Mononuclear cell (primary cell): ENCODE measurements around the gene HAUS2. TPM values are rescaled to one million over a fixed set of nuclear protein-coding genes. Genes with fewer than 3 reads are reported as not detected.
A peak's percentile ranks its signal among the peaks of the same experiment; 100 is the strongest.

Source experiments
- H3K27me3 ChIP-seq: 2 replicates; pipeline ENCODE4 v1.6.0; 2011; ENCODE audit warnings: low read length, control low read depth; ENCODE audit not compliant: insufficient read depth
- H3K4me1 ChIP-seq: 2 replicates; pipeline ENCODE4 v1.5.1; 2011; ENCODE audit warnings: mild to moderate bottlenecking, low read length, control low read depth; ENCODE audit not compliant: insufficient read depth
- H3K4me3 ChIP-seq: 2 replicates; pipeline ENCODE4 v1.5.1; 2011; ENCODE audit warnings: mild to moderate bottlenecking, low read length, moderate library complexity
- H3K9me3 ChIP-seq: 2 replicates; pipeline ENCODE4 v1.5.1; 2011; ENCODE audit warnings: low read depth, mild to moderate bottlenecking, control low read depth, low read length
- total RNA-seq: library from RNA; depleted of rRNA; stranded (reverse); fragments of >200 nt; gene quantifications from one replicate; pipeline ENCODE4 v1.2.3, GENCODE V29; 2012

HAUS2 gene
- 31.8 TPM for total RNA-seq

DNA sequence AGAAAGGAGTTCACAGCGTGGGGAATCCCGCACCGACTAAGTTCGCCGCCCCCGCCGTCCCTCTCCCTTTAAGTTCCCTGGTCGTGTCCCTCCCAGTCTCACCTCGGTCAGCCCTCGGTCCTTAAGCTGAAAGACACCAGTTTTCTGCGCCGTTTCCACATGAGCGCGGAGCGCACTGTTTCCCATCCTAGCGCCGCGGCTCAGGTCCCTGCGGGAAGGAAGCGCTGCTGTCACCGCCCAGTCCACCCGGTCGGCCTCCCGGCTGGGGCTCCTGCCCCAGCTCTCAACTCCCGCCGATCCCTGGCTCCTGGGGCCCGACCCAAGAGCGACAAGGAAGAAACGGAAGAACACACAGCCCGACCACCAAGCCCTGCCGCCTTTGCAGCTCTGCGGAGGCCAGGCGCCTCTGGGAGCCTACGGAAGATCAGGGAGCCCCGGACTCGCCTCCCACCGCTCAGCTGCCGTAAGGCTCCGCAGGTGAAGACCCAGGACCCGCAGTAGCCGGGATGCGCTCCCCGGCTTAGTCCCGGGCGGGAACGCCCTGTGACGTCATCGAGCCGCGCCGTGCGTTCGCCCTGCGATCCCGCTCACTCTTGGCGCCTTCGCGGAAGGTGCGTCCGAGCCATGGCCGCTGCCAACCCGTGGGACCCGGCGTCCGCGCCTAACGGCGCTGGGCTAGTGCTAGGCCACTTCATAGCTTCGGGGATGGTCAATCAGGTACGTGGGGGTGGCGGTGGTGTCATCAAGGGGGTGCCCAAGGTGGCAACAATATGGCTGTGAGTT is at the start of gene HAUS2, which contains the start of gene LRRC57:
Gene HAUS2, plus strand, starts transcription at position 590 of the 783 bp plus-strand sequence. Its CDS starts 35 bp downstream, at position 625.
Gene LRRC57, minus strand, starts transcription at position 545 of the 783 bp plus-strand sequence. Its CDS starts 359 bp downstream, at position 186.
- Histone ChIP-seq H3K27me3 (no peaks in the 10 kb centered on the region), H3K9me3 (no peaks in the 10 kb centered on the region), H3K4me3 (peak within 1 kb of the TSS; percentile 92), H3K4me1 (peaks cover 54% of the 10 kb centered on the region)

DNA sequence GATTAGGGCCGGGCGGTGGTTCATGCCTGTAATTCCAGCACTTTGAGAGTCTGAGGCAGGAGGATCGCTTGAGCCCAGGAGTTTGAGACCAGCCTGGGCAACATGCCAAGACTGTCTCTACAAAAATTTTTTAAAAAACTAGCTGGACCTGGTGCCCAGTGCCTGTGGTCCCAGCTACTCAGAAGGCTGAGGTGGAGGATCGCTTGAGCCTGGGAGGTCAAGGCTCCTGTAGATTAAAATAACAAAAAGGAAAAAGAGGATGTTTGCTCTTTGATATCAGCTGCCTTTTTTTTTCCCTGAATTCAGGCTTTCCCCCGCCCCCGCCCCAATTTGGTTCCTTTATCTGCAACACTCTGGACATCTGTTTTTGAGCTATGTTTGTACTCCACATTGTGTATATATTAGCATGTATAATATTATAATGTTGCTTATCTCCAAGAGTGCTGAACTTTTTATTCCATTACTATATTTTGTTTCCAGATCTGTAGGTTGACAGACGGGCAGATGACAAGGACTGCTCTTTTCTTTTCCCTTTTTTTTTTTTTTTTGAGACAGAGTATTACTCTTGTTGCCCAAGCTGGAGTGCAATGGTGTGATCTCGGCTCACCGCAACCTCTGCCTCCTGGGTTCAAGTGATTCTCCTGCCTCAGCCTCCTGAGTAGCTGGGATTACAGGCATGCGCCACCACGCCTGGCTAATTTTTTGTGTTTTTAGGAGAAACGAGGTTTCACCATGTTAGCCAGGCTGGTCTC is 48.6 kb upstream of the HAUS2 start:
- no peaks in the 10 kb centered on the region for H3K9me3 ChIP-seq
- H3K27me3 ChIP-seq: no peaks in the 10 kb centered on the region
- H3K4me1 ChIP-seq: peaks cover 72% of the 10 kb centered on the region
- H3K4me3 ChIP-seq: no peak overlapping the region

DNA sequence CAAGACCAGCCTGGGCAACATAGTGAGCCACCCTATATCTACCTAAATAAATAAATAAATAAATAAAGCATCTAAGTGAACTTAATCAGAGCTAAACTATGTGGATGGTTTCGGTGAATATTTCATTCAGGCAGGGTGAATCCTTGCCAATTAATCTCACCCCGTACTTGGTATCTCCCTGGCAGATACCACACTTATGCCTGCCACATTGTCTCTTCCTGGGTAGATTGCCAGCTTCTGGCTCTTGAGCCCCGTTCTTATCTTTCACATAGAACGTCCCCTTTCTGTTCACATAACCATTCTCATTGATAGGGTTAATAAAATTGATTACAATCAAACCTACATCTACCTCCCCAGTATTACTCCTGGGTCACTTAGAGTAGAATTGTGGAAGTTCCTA is 46.2 kb upstream of the HAUS2 start:
- Histone ChIP-seq H3K4me1 (peaks cover 58% of the 10 kb centered on the region), H3K4me3 (no peak overlapping the region), H3K9me3 (no peaks in the 10 kb centered on the region), H3K27me3 (no peaks in the 10 kb centered on the region)

DNA sequence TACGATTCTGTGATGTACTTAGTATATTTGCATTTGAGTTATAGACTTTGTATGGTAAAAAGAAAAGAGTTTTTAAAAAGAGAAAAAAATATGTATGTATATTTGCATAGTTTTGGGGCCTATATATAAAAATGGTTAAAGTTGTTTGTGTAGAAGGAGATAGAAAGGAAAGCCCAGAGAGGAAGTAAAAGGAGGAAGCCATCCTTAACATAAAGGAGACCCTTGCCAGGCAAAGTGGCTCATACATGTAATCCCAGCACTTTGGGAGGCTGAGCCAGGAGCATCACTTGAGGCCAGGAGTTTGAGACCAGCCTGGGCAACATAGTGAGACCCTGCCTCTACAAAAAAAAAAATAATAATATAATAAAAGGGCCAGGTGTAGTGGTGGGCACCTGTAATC is 44.8 kb upstream of the HAUS2 start:
- H3K27me3 ChIP-seq: no peaks in the 10 kb centered on the region
- H3K4me1 ChIP-seq: peaks cover 47% of the 10 kb centered on the region
- no peaks in the 10 kb centered on the region for H3K9me3 ChIP-seq
- H3K4me3 ChIP-seq: no peak overlapping the region

DNA sequence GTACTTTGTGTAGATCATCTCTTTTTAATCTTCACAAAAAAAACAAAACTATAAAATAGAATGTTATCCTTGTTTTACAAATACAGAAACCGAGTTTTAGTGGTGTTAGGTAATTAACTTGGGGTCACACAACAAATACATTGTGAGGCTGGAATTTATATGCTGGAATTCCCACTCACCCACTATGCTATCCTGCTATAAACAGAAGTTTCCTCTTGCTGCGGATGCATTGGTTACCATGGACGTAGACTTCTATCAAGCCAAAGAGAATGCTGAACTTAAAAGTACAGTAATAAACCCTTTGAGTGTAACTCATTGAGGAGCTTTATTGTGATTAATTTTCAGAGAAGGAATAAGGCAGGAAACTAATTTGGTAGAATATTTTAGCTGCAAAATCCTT is 44.0 kb upstream of the HAUS2 start:
- no peaks in the 10 kb centered on the region for H3K9me3 ChIP-seq
- H3K4me1 ChIP-seq: peaks cover 48% of the 10 kb centered on the region
- no peak overlapping the region for H3K4me3 ChIP-seq
- H3K27me3 ChIP-seq: no peaks in the 10 kb centered on the region

DNA sequence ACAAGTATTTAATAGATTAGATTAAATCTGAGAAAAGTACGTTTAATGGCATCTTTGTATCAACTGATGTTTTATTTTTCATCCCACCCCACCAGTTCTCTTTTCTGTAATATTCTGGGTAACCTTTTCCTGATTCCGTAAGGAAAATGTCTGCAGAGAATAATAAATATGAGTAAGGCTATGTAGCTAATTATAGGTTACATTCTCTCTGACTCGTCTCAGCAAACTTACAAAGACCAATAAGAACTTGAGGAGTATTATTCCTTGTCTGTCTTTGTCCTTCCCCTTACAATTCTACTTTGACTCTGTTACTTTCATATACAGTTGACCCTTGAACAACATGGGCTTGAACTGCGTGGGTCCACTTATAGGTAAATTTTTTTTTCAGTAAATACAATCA is 41.1 kb upstream of the HAUS2 start:
- no peak overlapping the region for H3K4me3 ChIP-seq
- no peaks in the 10 kb centered on the region for H3K27me3 ChIP-seq
- peaks cover 43% of the 10 kb centered on the region for H3K4me1 ChIP-seq

DNA sequence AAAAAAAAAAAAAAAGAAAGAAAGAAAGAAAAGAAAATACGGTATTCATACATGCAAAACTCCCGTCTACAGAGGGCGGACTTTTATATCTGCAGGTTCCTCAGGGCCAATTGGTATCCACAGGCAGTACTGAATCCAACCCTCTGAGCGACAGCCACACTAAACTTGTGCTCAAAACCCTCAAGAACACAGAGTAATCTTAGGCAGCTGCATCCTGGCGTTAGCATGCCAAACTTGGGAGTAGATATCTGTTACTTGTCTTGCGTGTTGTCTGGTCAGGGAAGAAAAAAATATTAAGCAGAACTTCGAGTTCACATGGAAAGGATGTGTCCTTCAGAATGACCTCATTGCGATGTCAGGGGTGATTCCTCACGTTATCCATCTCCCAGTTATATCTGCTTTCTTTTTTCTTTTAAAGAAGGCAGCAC is 40.4 kb upstream of the HAUS2 start:
- H3K9me3 ChIP-seq: no peaks in the 10 kb centered on the region
- H3K27me3 ChIP-seq: no peaks in the 10 kb centered on the region
- H3K4me3 ChIP-seq: no peak overlapping the region
- peaks cover 35% of the 10 kb centered on the region for H3K4me1 ChIP-seq

More for the DNA sequence above, 41.1 kb upstream of the HAUS2 start:
- no peaks in the 10 kb centered on the region for H3K9me3 ChIP-seq

DNA sequence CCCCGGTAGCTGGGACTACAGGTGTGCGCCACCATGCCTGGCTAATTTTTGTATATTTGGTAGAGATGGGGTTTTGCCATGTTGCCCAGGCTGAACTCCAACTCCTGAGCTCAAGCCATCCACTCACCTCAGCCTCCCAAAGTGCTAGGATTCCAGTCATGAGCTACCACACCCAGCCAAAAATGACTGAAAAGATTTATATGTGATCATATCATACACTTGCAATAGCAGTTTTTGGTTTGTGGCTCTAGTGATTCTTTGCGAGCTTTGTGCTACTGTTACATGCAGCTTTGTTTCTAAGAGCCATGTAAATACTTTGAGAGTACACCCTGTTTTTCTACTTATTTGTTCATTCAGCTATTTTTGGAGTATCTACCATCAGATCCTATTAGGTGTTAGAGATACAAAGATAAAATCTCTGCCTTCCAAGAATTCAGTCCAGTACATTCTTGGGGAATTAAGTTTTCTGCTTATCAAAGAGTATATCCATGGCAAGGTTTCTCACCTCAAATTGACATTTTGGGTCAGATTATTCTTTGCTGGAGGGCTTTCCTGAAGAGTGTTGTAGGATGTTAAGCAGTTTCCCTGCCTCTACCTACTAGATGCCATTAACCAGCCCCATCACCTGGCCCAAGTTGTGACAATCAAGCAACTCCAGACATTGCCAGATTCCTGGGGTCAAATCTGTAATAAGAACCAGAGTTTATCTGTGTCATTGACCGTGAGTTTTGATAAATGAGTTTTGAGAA is 38.2 kb upstream of the HAUS2 start:
- no peaks in the 10 kb centered on the region for H3K9me3 ChIP-seq
- peak overlapping the region; percentile 24 for H3K4me3 ChIP-seq
- H3K27me3 ChIP-seq: no peaks in the 10 kb centered on the region
- peaks cover 19% of the 10 kb centered on the region for H3K4me1 ChIP-seq

DNA sequence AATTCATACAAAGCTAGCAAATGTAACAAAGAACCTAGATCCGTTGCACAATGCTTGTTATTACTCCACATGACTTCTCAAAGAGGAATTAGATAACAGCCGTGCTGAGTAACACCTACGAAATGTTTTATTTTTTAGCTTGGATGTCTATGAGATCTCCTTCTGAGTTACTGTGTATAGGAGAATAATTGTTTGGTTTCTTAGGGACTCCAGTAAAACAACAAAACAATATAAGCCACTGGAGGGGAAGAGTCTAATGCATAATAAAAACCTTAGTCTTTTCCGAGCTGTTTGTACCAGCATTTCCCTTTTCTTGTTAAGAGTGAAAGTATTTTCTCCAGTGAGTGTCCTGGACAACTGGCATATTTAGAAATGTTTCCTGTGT is 37.6 kb upstream of the HAUS2 start:
- H3K9me3 ChIP-seq: no peaks in the 10 kb centered on the region
- peaks cover 18% of the 10 kb centered on the region for H3K4me1 ChIP-seq
- peak overlapping the region; percentile 24 for H3K4me3 ChIP-seq
- H3K27me3 ChIP-seq: no peaks in the 10 kb centered on the region

DNA sequence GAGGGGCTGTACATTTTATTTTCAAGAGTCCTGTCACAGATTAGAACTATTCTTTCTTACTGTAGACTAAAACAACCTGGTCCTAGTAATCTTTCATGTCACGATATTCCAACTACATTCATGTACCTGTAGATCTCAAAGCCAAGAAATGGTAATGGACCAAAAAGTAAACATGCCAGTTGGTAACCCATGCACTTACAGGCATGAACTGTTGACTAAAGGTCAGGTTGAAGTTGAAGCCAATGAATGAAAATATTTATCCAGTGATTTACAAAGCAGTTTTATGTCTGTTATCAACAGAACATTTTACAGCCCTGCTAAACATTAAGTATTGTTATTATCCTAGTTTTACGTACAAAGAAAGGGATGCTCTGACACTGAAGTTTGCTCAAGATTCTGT is 25.3 kb upstream of the HAUS2 start:
- no peak overlapping the region for H3K4me3 ChIP-seq
- H3K9me3 ChIP-seq: no peaks in the 10 kb centered on the region
- no peaks in the 10 kb centered on the region for H3K4me1 ChIP-seq
- no peaks in the 10 kb centered on the region for H3K27me3 ChIP-seq

DNA sequence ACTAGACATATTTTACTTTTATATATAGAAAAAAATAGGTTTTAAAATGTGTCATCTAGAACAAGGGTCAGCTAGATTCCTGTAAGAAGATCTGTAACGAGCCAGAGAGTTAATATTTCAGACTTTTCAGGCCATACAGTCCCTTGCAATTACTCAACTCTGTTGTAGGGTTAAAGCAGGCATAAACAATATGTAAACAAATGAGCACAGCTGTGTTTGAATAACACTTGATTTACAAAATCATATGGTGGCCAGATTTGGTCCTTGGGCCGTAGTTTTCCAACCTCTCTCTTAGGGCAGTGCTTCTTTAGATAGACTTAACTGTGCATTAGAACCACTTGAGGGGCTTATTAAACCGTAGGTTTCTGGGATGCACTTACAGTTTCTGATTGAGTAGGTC is 19.7 kb upstream of the HAUS2 start:
- no peaks in the 10 kb centered on the region for H3K27me3 ChIP-seq
- H3K4me3 ChIP-seq: no peak overlapping the region
- H3K9me3 ChIP-seq: no peaks in the 10 kb centered on the region
- H3K4me1 ChIP-seq: no peaks in the 10 kb centered on the region

DNA sequence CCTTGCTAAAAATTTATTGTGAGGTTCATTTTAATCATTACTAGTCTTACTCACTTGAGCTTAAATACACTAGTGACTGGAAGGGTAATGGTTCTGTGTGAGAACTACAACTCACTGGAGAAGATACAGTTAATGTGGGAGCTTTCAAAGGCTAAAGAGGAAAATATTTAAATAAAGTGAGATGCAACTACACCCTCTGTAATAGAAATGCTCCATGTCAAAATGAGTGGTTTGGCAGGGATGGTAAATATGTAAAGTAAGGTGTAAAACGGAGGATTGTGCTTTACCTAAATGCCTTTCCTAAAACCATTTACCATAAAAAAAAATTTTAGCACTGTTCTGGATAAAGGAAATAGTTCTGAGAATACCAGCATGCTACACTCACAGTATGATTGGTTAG is 15.4 kb upstream of the HAUS2 start:
- Histone ChIP-seq H3K9me3 (no peaks in the 10 kb centered on the region), H3K4me1 (no peaks in the 10 kb centered on the region), H3K4me3 (no peak overlapping the region), H3K27me3 (no peaks in the 10 kb centered on the region)

DNA sequence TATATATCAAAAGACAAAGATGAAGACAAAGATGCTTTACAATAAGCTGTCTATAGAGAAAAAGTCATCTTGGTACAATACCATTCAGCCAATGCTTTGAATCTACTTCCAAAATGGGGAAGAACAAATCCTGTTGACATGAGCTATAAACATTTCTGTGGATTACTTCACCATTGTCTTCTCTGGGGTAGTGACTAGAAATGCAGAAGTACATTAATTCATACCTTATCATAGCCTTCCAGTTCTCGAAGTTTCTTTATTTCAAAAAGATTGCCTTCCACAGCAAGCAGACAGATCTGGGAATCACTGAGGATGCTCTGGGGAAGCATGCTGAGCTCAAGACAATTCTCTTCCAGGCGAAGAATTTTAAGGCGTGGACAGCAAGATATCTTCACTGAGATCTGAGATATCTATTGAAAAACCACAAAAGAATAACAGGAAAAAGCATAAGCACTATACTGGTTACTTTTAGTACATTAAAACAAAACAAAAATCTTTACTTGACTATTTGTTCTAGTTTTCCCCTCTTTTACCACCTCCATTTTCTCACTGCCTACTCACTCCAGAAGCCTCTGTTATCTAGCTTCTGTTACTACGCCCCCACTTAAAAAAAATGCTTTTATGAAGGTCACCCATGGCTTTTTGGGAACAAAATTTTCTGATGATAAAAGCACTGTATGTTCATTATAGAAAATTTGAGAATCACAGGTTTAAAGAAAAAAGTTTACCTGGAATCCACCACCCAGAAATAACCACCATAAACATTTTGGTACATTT is 3.6 kb upstream of the HAUS2 start:
- no peak overlapping the region for H3K4me3 ChIP-seq

DNA sequence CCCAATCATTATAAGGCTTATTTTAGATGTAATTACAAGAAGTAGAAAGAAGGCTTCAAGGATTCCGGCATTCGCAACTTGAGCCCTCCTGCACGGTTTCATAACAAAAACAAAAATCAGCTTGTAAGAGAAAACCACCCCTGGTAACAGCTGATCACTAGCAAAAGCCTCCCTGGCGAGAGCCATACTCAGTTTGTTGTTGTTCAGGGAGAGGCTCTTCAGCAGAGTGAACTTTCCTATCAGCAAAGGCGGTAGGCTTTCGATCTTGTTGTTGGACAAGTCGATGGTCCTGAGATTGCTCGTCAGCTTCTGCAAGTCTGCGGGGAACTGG is 755 bp upstream of the HAUS2 start:
- Histone ChIP-seq H3K27me3 (no peaks in the 10 kb centered on the region), H3K4me3 (peak overlapping the region; percentile 92)

More for the DNA sequence above, 3.6 kb upstream of the HAUS2 start:
- no peaks in the 10 kb centered on the region for H3K27me3 ChIP-seq
- H3K9me3 ChIP-seq: no peaks in the 10 kb centered on the region
- H3K4me1 ChIP-seq: peaks cover 47% of the 10 kb centered on the region

More for the DNA sequence above, 755 bp upstream of the HAUS2 start:
- H3K9me3 ChIP-seq: no peaks in the 10 kb centered on the region
- H3K4me1 ChIP-seq: peaks cover 53% of the 10 kb centered on the region
